ENCODE measurements around the gene ASXL3.

DNA sequence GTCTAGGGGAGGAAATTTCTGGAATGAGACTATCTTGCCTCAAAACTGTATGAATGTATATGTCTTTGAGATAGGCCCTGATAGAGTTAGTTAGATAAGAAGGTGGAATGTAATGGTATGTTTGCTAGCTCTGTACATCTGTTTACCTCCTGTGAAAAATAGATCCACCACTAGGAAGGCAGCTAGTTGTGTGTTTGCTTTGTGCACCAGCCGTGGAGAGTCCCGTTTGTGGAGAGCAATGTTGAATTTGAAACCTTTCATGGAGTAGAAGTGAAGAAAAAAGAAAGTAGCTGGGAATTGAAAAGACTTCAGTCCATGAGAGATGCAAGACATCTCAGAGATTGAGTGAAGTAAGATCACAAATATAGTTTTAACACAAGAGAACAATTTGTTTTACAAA is 25.4 kb downstream of the ASXL3 start:
- TF ChIP-seq, protein P1, sequence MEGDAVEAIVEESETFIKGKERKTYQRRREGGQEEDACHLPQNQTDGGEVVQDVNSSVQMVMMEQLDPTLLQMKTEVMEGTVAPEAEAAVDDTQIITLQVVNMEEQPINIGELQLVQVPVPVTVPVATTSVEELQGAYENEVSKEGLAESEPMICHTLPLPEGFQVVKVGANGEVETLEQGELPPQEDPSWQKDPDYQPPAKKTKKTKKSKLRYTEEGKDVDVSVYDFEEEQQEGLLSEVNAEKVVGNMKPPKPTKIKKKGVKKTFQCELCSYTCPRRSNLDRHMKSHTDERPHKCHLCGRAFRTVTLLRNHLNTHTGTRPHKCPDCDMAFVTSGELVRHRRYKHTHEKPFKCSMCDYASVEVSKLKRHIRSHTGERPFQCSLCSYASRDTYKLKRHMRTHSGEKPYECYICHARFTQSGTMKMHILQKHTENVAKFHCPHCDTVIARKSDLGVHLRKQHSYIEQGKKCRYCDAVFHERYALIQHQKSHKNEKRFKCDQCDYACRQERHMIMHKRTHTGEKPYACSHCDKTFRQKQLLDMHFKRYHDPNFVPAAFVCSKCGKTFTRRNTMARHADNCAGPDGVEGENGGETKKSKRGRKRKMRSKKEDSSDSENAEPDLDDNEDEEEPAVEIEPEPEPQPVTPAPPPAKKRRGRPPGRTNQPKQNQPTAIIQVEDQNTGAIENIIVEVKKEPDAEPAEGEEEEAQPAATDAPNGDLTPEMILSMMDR (IDR thresholded peaks at IDR 0.05) = no peak
- TF ChIP-seq EZH2 (IDR thresholded peaks at IDR 0.05; ENCODE audit: borderline replicate concordance, insufficient read depth, low read depth, low read length, poor library complexity, severe bottlenecking) = no peak
